WERI-Rb-1 (cell line): ENCODE results near the gene TRIM44.

Experiments used
- DNase-seq: peaks from one replicate; pipeline ENCODE4 v3.0.0-alpha.2; 2020
- H3K27ac ChIP-seq: fragments of 250-450 bp; sonication (Bioruptor Pico); 2 replicates; pipeline ENCODE4 v1.5.1; 2020; ENCODE audit warnings: mild to moderate bottlenecking, moderate library complexity
- H3K27me3 ChIP-seq: fragments of 250-450 bp; sonication (Bioruptor Pico); 2 replicates; pipeline ENCODE4 v1.5.1; 2021; ENCODE audit warnings: mild to moderate bottlenecking, low read depth, moderate library complexity; ENCODE audit not compliant: insufficient read depth, severe bottlenecking
- H3K36me3 ChIP-seq: fragments of 250-450 bp; sonication (Bioruptor Pico); 2 replicates; pipeline ENCODE4 v1.5.1; 2020; ENCODE audit warnings: mild to moderate bottlenecking, moderate library complexity
- H3K4me3 ChIP-seq: 2 replicates; pipeline ENCODE4 v1.5.1; 2011; ENCODE audit warnings: low read depth, mild to moderate bottlenecking, control low read depth, low read length
- H3K9me3 ChIP-seq: fragments of 250-450 bp; sonication (Bioruptor Pico); 2 replicates; pipeline ENCODE4 v1.5.1; 2021; ENCODE audit warnings: mild to moderate bottlenecking, moderate library complexity; ENCODE audit not compliant: severe bottlenecking
- TF ChIP-seq, protein P1 (sequence below): IDR thresholded peaks from 2 replicates; pipeline ENCODE4 v1.5.1; 2011; ENCODE audit warnings: low read depth, mild to moderate bottlenecking, control low read depth, inconsistent platforms, low read length

Gene TRIM44

DNA sequence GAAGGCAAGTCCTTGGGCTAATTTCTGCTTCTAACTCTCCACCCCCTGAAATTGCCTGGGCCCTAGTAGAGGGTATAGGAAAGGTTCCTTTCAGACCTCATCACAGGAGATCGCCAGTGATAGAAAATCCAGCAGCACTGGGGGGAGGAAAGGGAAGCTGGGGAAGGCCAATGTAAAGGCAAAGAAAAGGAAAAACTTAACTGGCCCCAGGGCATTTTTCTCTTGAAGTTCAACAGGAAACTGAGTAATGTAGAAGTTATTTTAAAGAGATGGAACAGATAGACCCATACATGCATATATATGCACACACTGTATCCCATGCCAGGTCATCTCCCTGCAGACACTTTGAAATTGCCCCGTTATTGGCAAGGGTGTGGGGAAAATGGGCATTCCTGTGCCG, 134.0 kb downstream of the TRIM44 start:
- Histone ChIP-seq H3K27ac (no peak overlapping the region), H3K4me3 (no peak overlapping the region), H3K27me3 (no peaks in the 10 kb centered on the region), H3K36me3 (0 out of 2 replicates have a peak, but pooled peaks cover 2% of the 10 kb centered on the region), H3K9me3 (no peaks in the 10 kb centered on the region)
- TF ChIP-seq, protein P1, sequence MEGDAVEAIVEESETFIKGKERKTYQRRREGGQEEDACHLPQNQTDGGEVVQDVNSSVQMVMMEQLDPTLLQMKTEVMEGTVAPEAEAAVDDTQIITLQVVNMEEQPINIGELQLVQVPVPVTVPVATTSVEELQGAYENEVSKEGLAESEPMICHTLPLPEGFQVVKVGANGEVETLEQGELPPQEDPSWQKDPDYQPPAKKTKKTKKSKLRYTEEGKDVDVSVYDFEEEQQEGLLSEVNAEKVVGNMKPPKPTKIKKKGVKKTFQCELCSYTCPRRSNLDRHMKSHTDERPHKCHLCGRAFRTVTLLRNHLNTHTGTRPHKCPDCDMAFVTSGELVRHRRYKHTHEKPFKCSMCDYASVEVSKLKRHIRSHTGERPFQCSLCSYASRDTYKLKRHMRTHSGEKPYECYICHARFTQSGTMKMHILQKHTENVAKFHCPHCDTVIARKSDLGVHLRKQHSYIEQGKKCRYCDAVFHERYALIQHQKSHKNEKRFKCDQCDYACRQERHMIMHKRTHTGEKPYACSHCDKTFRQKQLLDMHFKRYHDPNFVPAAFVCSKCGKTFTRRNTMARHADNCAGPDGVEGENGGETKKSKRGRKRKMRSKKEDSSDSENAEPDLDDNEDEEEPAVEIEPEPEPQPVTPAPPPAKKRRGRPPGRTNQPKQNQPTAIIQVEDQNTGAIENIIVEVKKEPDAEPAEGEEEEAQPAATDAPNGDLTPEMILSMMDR, result no peak
- no peak for DNase-seq

DNA sequence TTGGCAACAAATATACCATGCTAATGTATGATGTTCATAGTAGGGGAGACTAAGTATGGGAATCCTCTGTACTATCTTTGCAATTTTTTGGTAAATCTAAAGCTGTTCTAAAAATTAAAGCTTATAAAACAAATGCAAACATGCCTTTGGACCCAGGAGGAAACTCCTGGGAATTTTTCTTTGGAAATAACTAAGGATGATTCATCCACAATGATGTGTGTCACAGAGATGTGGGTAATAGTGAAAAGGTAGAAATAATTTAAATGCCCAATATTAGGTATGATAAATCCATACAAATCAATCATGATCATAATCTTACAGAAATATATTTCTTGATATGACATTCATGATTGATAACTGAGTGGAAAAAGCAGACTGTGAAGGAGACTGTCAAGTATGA, 135.8 kb downstream of the TRIM44 start:
- no peaks in the 10 kb centered on the region for H3K27me3 ChIP-seq
- no peaks in the 10 kb centered on the region for H3K9me3 ChIP-seq
- TF ChIP-seq, protein P1, result no peak
- no peak overlapping the region for H3K27ac ChIP-seq
- DNase-seq, result no peak
- H3K4me3 ChIP-seq, result no peak overlapping the region
- 0 out of 2 replicates have a peak, but pooled peaks cover 2% of the 10 kb centered on the region for H3K36me3 ChIP-seq

DNA sequence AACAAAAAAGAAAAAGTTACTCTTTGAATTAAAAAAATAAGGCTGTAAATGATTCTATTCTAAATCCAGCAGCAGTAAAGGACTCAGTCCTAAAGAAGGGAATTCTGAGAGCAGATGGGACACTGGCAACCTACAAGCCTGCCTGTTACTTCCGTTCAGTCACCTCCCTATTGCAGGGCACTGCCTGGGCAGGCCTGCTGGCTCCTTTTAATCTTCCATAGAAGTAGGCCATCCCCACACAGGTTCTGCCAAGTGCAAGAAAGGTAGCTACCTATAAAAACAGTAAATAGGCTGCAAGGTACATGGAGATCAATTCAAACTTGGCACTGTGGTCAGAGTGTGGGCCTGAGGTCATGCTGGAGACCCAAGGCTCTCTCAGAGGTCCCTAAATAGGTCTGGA, 136.4 kb downstream of the TRIM44 start:
- TF ChIP-seq, protein P1, result no peak
- no peak for DNase-seq
- H3K36me3 ChIP-seq, result 0 out of 2 replicates have a peak, but pooled peaks cover 2% of the 10 kb centered on the region
- H3K4me3 ChIP-seq, result no peak overlapping the region
- H3K27ac ChIP-seq, result no peak overlapping the region
- no peaks in the 10 kb centered on the region for H3K27me3 ChIP-seq
- H3K9me3 ChIP-seq, result no peaks in the 10 kb centered on the region

DNA sequence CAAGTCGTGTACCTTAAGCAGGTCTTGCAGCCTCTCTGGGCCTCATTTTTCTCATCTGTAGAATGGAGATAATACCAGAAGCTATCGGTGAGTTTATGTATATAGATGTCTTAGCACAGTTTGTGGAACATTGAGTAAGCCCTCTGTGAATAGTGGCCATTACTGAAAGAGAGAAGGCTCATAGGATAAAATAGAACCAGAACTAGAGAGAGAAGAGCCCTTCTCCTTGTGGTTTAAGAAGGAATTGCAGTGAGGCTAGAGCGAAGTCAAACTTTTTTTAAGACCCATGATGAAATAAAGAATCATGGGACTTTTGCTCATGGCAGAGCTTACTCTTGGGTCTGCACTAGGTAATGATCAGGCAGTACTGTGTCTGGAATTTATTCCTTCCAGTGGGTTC, 137.1 kb downstream of the TRIM44 start:
- DNase-seq, result no peak
- H3K36me3 ChIP-seq, result 0 out of 2 replicates have a peak, but pooled peaks cover 2% of the 10 kb centered on the region
- H3K27ac ChIP-seq, result no peak overlapping the region
- no peaks in the 10 kb centered on the region for H3K9me3 ChIP-seq
- TF ChIP-seq, protein P1, result no peak
- no peak overlapping the region for H3K4me3 ChIP-seq
- no peaks in the 10 kb centered on the region for H3K27me3 ChIP-seq

DNA sequence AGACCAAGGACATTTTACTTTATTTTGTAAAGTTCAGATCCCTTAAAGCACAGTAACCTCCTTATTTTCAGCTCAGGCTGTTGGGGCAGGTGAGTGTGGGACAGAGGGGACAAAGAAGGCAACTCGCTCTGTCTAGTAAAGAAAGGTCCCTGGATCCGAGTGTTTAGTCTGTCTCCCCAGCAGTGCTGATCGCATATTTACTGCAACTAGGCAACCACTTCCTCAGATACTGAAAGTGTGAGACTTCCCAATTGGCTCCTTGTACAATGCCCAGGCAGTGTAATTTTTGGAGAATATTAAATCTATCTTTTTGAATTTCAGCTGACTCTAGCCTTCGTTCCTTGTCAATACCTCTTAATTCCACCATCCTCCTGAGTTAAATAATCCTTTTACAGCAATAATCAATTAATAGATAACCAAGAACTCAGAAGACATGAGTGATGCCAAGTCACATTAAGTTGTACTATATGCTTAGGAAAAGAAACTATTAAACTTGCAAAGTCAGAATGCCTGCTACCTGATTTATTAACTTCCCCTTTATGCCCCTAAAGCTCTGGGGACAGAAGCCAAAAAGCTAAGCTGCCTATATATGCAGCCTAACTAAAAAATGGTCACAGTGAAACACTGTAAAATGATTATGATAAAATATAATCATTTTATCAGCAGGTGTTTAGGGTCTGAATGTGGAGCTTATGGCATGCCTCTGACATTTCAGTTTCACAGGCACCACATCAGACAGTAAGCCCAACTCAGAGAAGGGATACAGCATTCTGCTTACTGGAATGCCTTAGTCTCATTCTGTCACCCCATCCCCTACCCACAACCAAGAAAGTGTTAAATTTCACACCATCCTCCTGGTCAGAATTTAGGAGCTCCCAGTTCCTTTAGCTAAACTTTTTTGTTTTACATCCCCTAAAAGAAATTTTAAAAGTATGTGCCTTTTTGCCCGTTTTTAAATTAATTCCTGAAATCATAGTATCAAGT, 138.7 kb downstream of the TRIM44 start:
- H3K36me3 ChIP-seq, result 0 out of 2 replicates have a peak, but pooled peaks cover 2% of the 10 kb centered on the region
- no peaks in the 10 kb centered on the region for H3K9me3 ChIP-seq
- no peak overlapping the region for H3K4me3 ChIP-seq
- no peak overlapping the region for H3K27ac ChIP-seq
- DNase-seq, result no peak
- TF ChIP-seq, protein P1, result no peak
- no peaks in the 10 kb centered on the region for H3K27me3 ChIP-seq
